Mesendoderm (in vitro differentiated cells): ENCODE measurements around the gene IL21.
A peak's percentile ranks its signal among the peaks of the same experiment; 100 is the strongest.

ENCODE experiments used
- DNase-seq: peaks from one replicate; pipeline ENCODE4 v3.0.0; 2013
- H2AK5ac ChIP-seq: 2 replicates; pipeline ENCODE4 v1.6.1; 2013; ENCODE audit warnings: low read length, inconsistent platforms
- H2BK120ac ChIP-seq: 2 replicates; pipeline ENCODE4 v1.6.1; 2013; ENCODE audit warnings: low read depth, mild to moderate bottlenecking, low read length, moderate library complexity, mixed read lengths
- H2BK15ac ChIP-seq: replicated peaks from 2 replicates; pipeline ENCODE4 v1.6.1; 2013; ENCODE audit warnings: low read depth, mild to moderate bottlenecking, moderate library complexity
- H2BK5ac ChIP-seq: 2 replicates; pipeline ENCODE4 v1.6.1; 2013; ENCODE audit warnings: low read length, inconsistent platforms
- H3K18ac ChIP-seq: 2 replicates; pipeline ENCODE4 v1.6.1; 2013; ENCODE audit warnings: mild to moderate bottlenecking, low read length, mixed read lengths
- H3K23ac ChIP-seq: one replicate; pipeline ENCODE4 v1.6.1; 2013; ENCODE audit warnings: low read length
- H3K27ac ChIP-seq: 2 replicates; pipeline ENCODE4 v1.5.1; 2013; ENCODE audit warnings: low read depth, mild to moderate bottlenecking, inconsistent platforms, low read length, moderate library complexity
- H3K27me3 ChIP-seq: 2 replicates; pipeline ENCODE4 v1.6.1; 2013; ENCODE audit warnings: low read length, control low read depth, mild to moderate bottlenecking, inconsistent platforms; ENCODE audit not compliant: insufficient read depth, poor library complexity
- H3K36me3 ChIP-seq: 2 replicates; pipeline ENCODE4 v1.6.1; 2013; ENCODE audit warnings: low read length, inconsistent platforms; ENCODE audit not compliant: control insufficient read depth, insufficient read depth
- H3K4ac ChIP-seq: one replicate; pipeline ENCODE4 v1.6.1; 2013; ENCODE audit warnings: low read depth, mild to moderate bottlenecking, low read length, moderate library complexity
- H3K4me1 ChIP-seq: 2 replicates; pipeline ENCODE4 v1.6.1; 2013; ENCODE audit warnings: low read depth, low read length, inconsistent platforms; ENCODE audit not compliant: control insufficient read depth
- H3K4me2 ChIP-seq: 2 replicates; pipeline ENCODE4 v1.6.1; 2013; ENCODE audit warnings: low read length
- H3K4me3 ChIP-seq: 2 replicates; pipeline ENCODE4 v1.5.1; 2013; ENCODE audit warnings: mild to moderate bottlenecking, low read length
- H3K56ac ChIP-seq: one replicate; pipeline ENCODE4 v1.6.1; 2013; ENCODE audit warnings: low read length
- H3K79me1 ChIP-seq: 2 replicates; pipeline ENCODE4 v1.6.1; 2013; ENCODE audit warnings: low read length, inconsistent platforms
- H3K79me2 ChIP-seq: 2 replicates; pipeline ENCODE4 v1.6.1; 2013; ENCODE audit warnings: mild to moderate bottlenecking, low read length; ENCODE audit not compliant: control insufficient read depth, insufficient read depth
- H3K9ac ChIP-seq: 2 replicates; pipeline ENCODE4 v1.6.1; 2013; ENCODE audit warnings: low read length, inconsistent platforms
- H4K5ac ChIP-seq: one replicate; pipeline ENCODE4 v1.6.1; 2013; ENCODE audit warnings: low read length
- H4K8ac ChIP-seq: one replicate; pipeline ENCODE4 v1.6.1; 2013; ENCODE audit warnings: low read depth, mild to moderate bottlenecking, control low read depth, low read length, moderate library complexity
- WGBS: extraction: QIAGEN DNeasy Blood & Tissue Kit; methylation state at CpG from one replicate; pipeline ENCODE4 v1.1.7; 2013; ENCODE audit warnings: low lambda C conversion rate, missing lambda C conversion rate; ENCODE audit not compliant: insufficient coverage; ENCODE audit errors: extremely low coverage; 5-methylcytosine and 5-hydroxymethylcytosine counted together

The IL21 gene

GRCh38 chr4:122604146-122604545 lies 16.7 kb downstream of the IL21 start:
- H2BK120ac ChIP-seq = no peak overlapping the region
- no peak overlapping the region for H3K9ac ChIP-seq
- no peaks in the 10 kb centered on the region for H3K27me3 ChIP-seq
- no peaks in the 10 kb centered on the region for H3K36me3 ChIP-seq
- H3K27ac ChIP-seq = no peak overlapping the region
- H3K18ac ChIP-seq = no peak overlapping the region
- H4K8ac ChIP-seq = no peak overlapping the region
- H3K23ac ChIP-seq = no peak overlapping the region
- no peak overlapping the region for H2BK15ac ChIP-seq
- no peak overlapping the region for H2AK5ac ChIP-seq
- no peak overlapping the region for H2BK5ac ChIP-seq
- no peak overlapping the region for H3K4me3 ChIP-seq
- no peaks in the 10 kb centered on the region for H3K4me1 ChIP-seq
- no peaks in the 10 kb centered on the region for H3K79me2 ChIP-seq
- no peaks in the 10 kb centered on the region for H3K79me1 ChIP-seq
- no CpG with 5 or more reads among the region's 1 CpG for WGBS
- no peak overlapping the region for H4K5ac ChIP-seq
- H3K4me2 ChIP-seq = no peak overlapping the region
- no peak overlapping the region for H3K4ac ChIP-seq
- no peak overlapping the region for H3K56ac ChIP-seq
- DNase-seq = peak; percentile 8

- peak; percentile 13 for DNase-seq
- H3K4ac ChIP-seq = no peak overlapping the region
Measured at GRCh38 chr4:122603156-122603574, 17.7 kb downstream of the IL21 start.

GRCh38 chr4:122602277-122603142 lies 18.4 kb downstream of the IL21 start:
- H4K8ac ChIP-seq = no peak overlapping the region
- H2BK120ac ChIP-seq = no peak overlapping the region
- WGBS = no CpG with 5 or more reads among the region's 13 CpGs
- H2BK5ac ChIP-seq = no peak overlapping the region
- peak; percentile 69 for DNase-seq
- H3K4me2 ChIP-seq = no peak overlapping the region
- no peak overlapping the region for H3K4ac ChIP-seq
- H3K27me3 ChIP-seq = no peaks in the 10 kb centered on the region
- H3K79me2 ChIP-seq = no peaks in the 10 kb centered on the region
- no peak overlapping the region for H2BK15ac ChIP-seq
- no peak overlapping the region for H3K4me3 ChIP-seq
- H3K18ac ChIP-seq = no peak overlapping the region
- no peak overlapping the region for H4K5ac ChIP-seq
- no peak overlapping the region for H3K9ac ChIP-seq
- no peak overlapping the region for H3K56ac ChIP-seq
- H3K23ac ChIP-seq = no peak overlapping the region
- H3K4me1 ChIP-seq = no peaks in the 10 kb centered on the region
- no peaks in the 10 kb centered on the region for H3K79me1 ChIP-seq
- H3K27ac ChIP-seq = no peak overlapping the region
- no peaks in the 10 kb centered on the region for H3K36me3 ChIP-seq
- H2AK5ac ChIP-seq = no peak overlapping the region

More at GRCh38 chr4:122603156-122603574, 17.7 kb downstream of the IL21 start:
- H2BK5ac ChIP-seq = no peak overlapping the region
- H3K36me3 ChIP-seq = no peaks in the 10 kb centered on the region
- H3K27ac ChIP-seq = no peak overlapping the region
- H3K9ac ChIP-seq = no peak overlapping the region
- no peak overlapping the region for H3K4me2 ChIP-seq
- H3K18ac ChIP-seq = peak overlapping the region; percentile 64
- WGBS = no CpG with 5 or more reads among the region's 8 CpGs
- H2BK120ac ChIP-seq = peak overlapping the region; percentile 73
- H4K5ac ChIP-seq = no peak overlapping the region
- no peak overlapping the region for H2AK5ac ChIP-seq
- H2BK15ac ChIP-seq = no peak overlapping the region
- H3K56ac ChIP-seq = no peak overlapping the region
- no peak overlapping the region for H3K4me3 ChIP-seq
- H4K8ac ChIP-seq = no peak overlapping the region
- no peak overlapping the region for H3K23ac ChIP-seq
- H3K27me3 ChIP-seq = no peaks in the 10 kb centered on the region
- H3K79me1 ChIP-seq = no peaks in the 10 kb centered on the region
- H3K4me1 ChIP-seq = no peaks in the 10 kb centered on the region
- no peaks in the 10 kb centered on the region for H3K79me2 ChIP-seq

- H4K5ac ChIP-seq = no peak overlapping the region
- H3K23ac ChIP-seq = no peak overlapping the region
- no peak overlapping the region for H2BK120ac ChIP-seq
- no peak overlapping the region for H3K4ac ChIP-seq
- no peaks in the 10 kb centered on the region for H3K79me1 ChIP-seq
- no peak for DNase-seq
- no CpG with 5 or more reads among the region's 2 CpGs for whole genome bisulfite sequencing
- H2BK5ac ChIP-seq = no peak overlapping the region
- no peak overlapping the region for H2AK5ac ChIP-seq
- H3K36me3 ChIP-seq = no peaks in the 10 kb centered on the region
- no peaks in the 10 kb centered on the region for H3K27me3 ChIP-seq
- H3K27ac ChIP-seq = no peak overlapping the region
- H4K8ac ChIP-seq = no peak overlapping the region
- H3K79me2 ChIP-seq = no peaks in the 10 kb centered on the region
- H3K4me2 ChIP-seq = no peak overlapping the region
- H3K56ac ChIP-seq = no peak overlapping the region
- H3K4me3 ChIP-seq = no peak overlapping the region
- H3K18ac ChIP-seq = no peak overlapping the region
- H2BK15ac ChIP-seq = no peak overlapping the region
- H3K4me1 ChIP-seq = no peaks in the 10 kb centered on the region
- H3K9ac ChIP-seq = no peak overlapping the region
Measured at GRCh38 chr4:122591196-122591595, 29.7 kb downstream of the IL21 start.

GRCh38 chr4:122588453-122589238 lies 32.2 kb downstream of the IL21 start:
- H3K36me3 ChIP-seq = no peaks in the 10 kb centered on the region
- H2BK120ac ChIP-seq = no peak overlapping the region
- no peaks in the 10 kb centered on the region for H3K79me2 ChIP-seq
- no peaks in the 10 kb centered on the region for H3K4me1 ChIP-seq
- H3K4me3 ChIP-seq = no peak overlapping the region
- no peak overlapping the region for H3K23ac ChIP-seq
- H2BK5ac ChIP-seq = no peak overlapping the region
- no peak overlapping the region for H3K4ac ChIP-seq
- H2AK5ac ChIP-seq = no peak overlapping the region
- no peak overlapping the region for H4K8ac ChIP-seq
- no peak overlapping the region for H3K9ac ChIP-seq
- H3K4me2 ChIP-seq = no peak overlapping the region
- no peaks in the 10 kb centered on the region for H3K27me3 ChIP-seq
- no peaks in the 10 kb centered on the region for H3K79me1 ChIP-seq
- H2BK15ac ChIP-seq = no peak overlapping the region
- no peak for DNase-seq
- no CpG with 5 or more reads among the region's 4 CpGs for WGBS
- H3K27ac ChIP-seq = no peak overlapping the region
- no peak overlapping the region for H3K18ac ChIP-seq
- no peak overlapping the region for H4K5ac ChIP-seq
- H3K56ac ChIP-seq = no peak overlapping the region
